ENCODE data around the gene ATP10A. TPM values are rescaled to one million over a fixed set of nuclear protein-coding genes. Genes with fewer than 3 reads are reported as not detected.

Gene ATP10A
- total RNA-seq, 2 donors from 2014 or later = 16.6 to 22.8 TPM

- no peak overlapping the region for H3K27ac Mint-ChIP-seq
- H3K4me3 Mint-ChIP-seq = no peak overlapping the region
- DNase-seq (ENCODE audit: low spot score) = no peak
- no peak for ATAC-seq
- H3K9me3 Mint-ChIP-seq = no peaks in the 10 kb centered on the region
- H3K36me3 Mint-ChIP-seq = peaks cover 5% of the 10 kb centered on the region
- H3K4me1 Mint-ChIP-seq (ENCODE audit: low read depth in 2 of 2) = peaks cover 0 to under 1% of the 10 kb centered on the region in 2 donors
- H3K27me3 Mint-ChIP-seq = no peaks in the 10 kb centered on the region
Measured at GRCh38 chr15:25717457-25718168, 145.5 kb downstream of the ATP10A start.

GRCh38 chr15:25717127-25717456 is 146.0 kb downstream of the ATP10A start:
- Mint-ChIP-seq H3K9me3 (no peaks in the 10 kb centered on the region), H3K27ac (no peak overlapping the region), H3K27me3 (no peaks in the 10 kb centered on the region), H3K4me1 (ENCODE audit: low read depth in 2 of 2) (no peaks in the 10 kb centered on the region), H3K4me3 (no peak overlapping the region), H3K36me3 (peaks cover 5% of the 10 kb centered on the region)
- ATAC-seq = no peak
- no peak for DNase-seq (ENCODE audit: low spot score)

GRCh38 chr15:25716414-25717126 is 146.6 kb downstream of the ATP10A start:
- ATAC-seq = no peak
- Mint-ChIP-seq H3K27me3 (no peaks in the 10 kb centered on the region), H3K4me1 (ENCODE audit: low read depth in 2 of 2) (no peaks in the 10 kb centered on the region), H3K9me3 (no peaks in the 10 kb centered on the region), H3K4me3 (no peak overlapping the region), H3K36me3 (peaks cover under 1% of the 10 kb centered on the region), H3K27ac (no peak overlapping the region)
- DNase-seq (ENCODE audit: low spot score) = no peak

GRCh38 chr15:25715536-25716413 is 147.4 kb downstream of the ATP10A start:
- no peaks in the 10 kb centered on the region for H3K36me3 Mint-ChIP-seq
- no peaks in the 10 kb centered on the region for H3K27me3 Mint-ChIP-seq
- H3K4me3 Mint-ChIP-seq = no peak overlapping the region

GRCh38 chr15:25714538-25714840 is 148.6 kb downstream of the ATP10A start:
- Mint-ChIP-seq H3K36me3 (no peaks in the 10 kb centered on the region), H3K4me1 (ENCODE audit: low read depth in 2 of 2) (no peaks in the 10 kb centered on the region), H3K27me3 (no peaks in the 10 kb centered on the region), H3K9me3 (no peaks in the 10 kb centered on the region), H3K4me3 (no peak overlapping the region), H3K27ac (no peak overlapping the region)
- ATAC-seq (no peak), DNase-seq (ENCODE audit: low spot score) (no peak)

More at GRCh38 chr15:25715536-25716413, 147.4 kb downstream of the ATP10A start:
- Mint-ChIP-seq H3K4me1 (ENCODE audit: low read depth in 2 of 2) (no peaks in the 10 kb centered on the region), H3K9me3 (no peaks in the 10 kb centered on the region), H3K27ac (no peak overlapping the region)
- ATAC-seq (no peak), DNase-seq (ENCODE audit: low spot score) (no peak)

GRCh38 chr15:25713736-25714537 is 149.2 kb downstream of the ATP10A start:
- DNase-seq (ENCODE audit: low spot score) = no peak
- ATAC-seq = no peak
- Mint-ChIP-seq H3K4me1 (ENCODE audit: low read depth in 2 of 2) (no peaks in the 10 kb centered on the region), H3K4me3 (no peak overlapping the region), H3K9me3 (no peaks in the 10 kb centered on the region), H3K36me3 (no peaks in the 10 kb centered on the region), H3K27me3 (no peaks in the 10 kb centered on the region), H3K27ac (no peak overlapping the region)

- Mint-ChIP-seq H3K4me3 (no peak overlapping the region), H3K27ac (no peak overlapping the region), H3K9me3 (no peaks in the 10 kb centered on the region), H3K36me3 (no peaks in the 10 kb centered on the region), H3K4me1 (ENCODE audit: low read depth in 2 of 2) (no peaks in the 10 kb centered on the region), H3K27me3 (no peaks in the 10 kb centered on the region)
- no peak for DNase-seq (ENCODE audit: low spot score)
- no peak for ATAC-seq
Measured at GRCh38 chr15:25712961-25713355, 150.2 kb downstream of the ATP10A start.

GRCh38 chr15:25712192-25712960 is 150.8 kb downstream of the ATP10A start:
- DNase-seq (ENCODE audit: low spot score) (no peak), ATAC-seq (no peak)
- no peak overlapping the region for H3K4me3 Mint-ChIP-seq
- H3K36me3 Mint-ChIP-seq = no peaks in the 10 kb centered on the region
- no peaks in the 10 kb centered on the region for H3K9me3 Mint-ChIP-seq
- H3K4me1 Mint-ChIP-seq (ENCODE audit: low read depth in 2 of 2) = no peaks in the 10 kb centered on the region
- peak overlapping the region in 1 of 2 donors; percentile 53 for H3K27ac Mint-ChIP-seq
- no peaks in the 10 kb centered on the region for H3K27me3 Mint-ChIP-seq

GRCh38 chr15:25711691-25712090 is 151.4 kb downstream of the ATP10A start:
- Mint-ChIP-seq H3K4me3 (no peak overlapping the region), H3K27me3 (no peaks in the 10 kb centered on the region), H3K27ac (peak overlapping the region in 1 of 2 donors; percentile 53), H3K36me3 (no peaks in the 10 kb centered on the region), H3K9me3 (no peaks in the 10 kb centered on the region), H3K4me1 (ENCODE audit: low read depth in 2 of 2) (no peaks in the 10 kb centered on the region)
- no peak for ATAC-seq
- DNase-seq (ENCODE audit: low spot score) = no peak

GRCh38 chr15:25711164-25711563 is 152.0 kb downstream of the ATP10A start:
- Mint-ChIP-seq H3K4me1 (ENCODE audit: low read depth in 2 of 2) (no peaks in the 10 kb centered on the region), H3K27me3 (no peaks in the 10 kb centered on the region), H3K27ac (no peak overlapping the region), H3K9me3 (no peaks in the 10 kb centered on the region), H3K4me3 (no peak overlapping the region), H3K36me3 (no peaks in the 10 kb centered on the region)
- DNase-seq (ENCODE audit: low spot score) (no peak), ATAC-seq (no peak)

GRCh38 chr15:25710184-25710583 is 152.9 kb downstream of the ATP10A start:
- Mint-ChIP-seq H3K4me1 (ENCODE audit: low read depth in 2 of 2) (no peaks in the 10 kb centered on the region), H3K9me3 (no peaks in the 10 kb centered on the region), H3K4me3 (no peak overlapping the region), H3K36me3 (no peaks in the 10 kb centered on the region), H3K27me3 (no peaks in the 10 kb centered on the region), H3K27ac (no peak overlapping the region)
- no peak for DNase-seq (ENCODE audit: low spot score)
- ATAC-seq = peak; percentile 58 to 67

GRCh38 chr15:25709437-25710159 is 153.5 kb downstream of the ATP10A start:
- Mint-ChIP-seq H3K36me3 (no peaks in the 10 kb centered on the region), H3K27me3 (no peaks in the 10 kb centered on the region), H3K9me3 (no peaks in the 10 kb centered on the region), H3K27ac (peak overlapping the region in 1 of 2 donors; percentile 33), H3K4me1 (ENCODE audit: low read depth in 2 of 2) (no peaks in the 10 kb centered on the region), H3K4me3 (no peak overlapping the region)
- DNase-seq (ENCODE audit: low spot score) = no peak
- ATAC-seq = peak in 1 of 2 donors; percentile 15

Measured in natural killer cell treated with Interleukin-12 subunit alpha and Interleukin-12 subunit beta and Interleukin-15 and Interleukin-18, amount 100 ng/mL, for 72 hours (primary cell).